Lung microvascular endothelial cell (primary cell): ENCODE results near the gene GRID1. TPM values are rescaled to one million over a fixed set of nuclear protein-coding genes. Genes with fewer than 3 reads are reported as not detected.

Experiments used
- DNase-seq, 2 donors: peaks; one replicate each; pipeline versions ENCODE4 v3.0.0 to v3.0.0-alpha.2; 2010; ENCODE audit warnings: low read depth in 2 of 2
- total RNA-seq: library from RNA; depleted of rRNA; stranded (reverse); fragments of >200 nt; gene quantifications from 2 replicates; pipeline ENCODE4 v1.2.1, GENCODE V29; 2014

Gene GRID1
- total RNA-seq, 1 donor from 2014 or later, result not detected

- DNase-seq, result no peak
Observed at GRCh38 chr10:86339226-86339865, 27.2 kb downstream of the GRID1 start.

- no peak for DNase-seq
Observed at GRCh38 chr10:86337121-86337601, 29.4 kb downstream of the GRID1 start.

- DNase-seq, result no peak
Observed at GRCh38 chr10:86336341-86336740, 30.3 kb downstream of the GRID1 start.

GRCh38 chr10:86335831-86336230 is 30.8 kb downstream of the GRID1 start:
- no peak for DNase-seq

GRCh38 chr10:86335257-86335656 is 31.3 kb downstream of the GRID1 start:
- DNase-seq, result no peak

GRCh38 chr10:86334488-86335085 is 32.0 kb downstream of the GRID1 start:
- DNase-seq, result no peak

GRCh38 chr10:86333826-86334487 is 32.6 kb downstream of the GRID1 start:
- DNase-seq, result no peak

- DNase-seq, result no peak
Observed at GRCh38 chr10:86331861-86332260, 34.7 kb downstream of the GRID1 start.

- DNase-seq, result no peak
Observed at GRCh38 chr10:86330778-86331763, 35.5 kb downstream of the GRID1 start.

GRCh38 chr10:86329896-86330680 is 36.5 kb downstream of the GRID1 start:
- DNase-seq, result no peak

GRCh38 chr10:86329093-86329710 is 37.4 kb downstream of the GRID1 start:
- no peak for DNase-seq

GRCh38 chr10:86327954-86328725 is 38.5 kb downstream of the GRID1 start:
- no peak for DNase-seq

- no peak for DNase-seq
Observed at GRCh38 chr10:86325158-86325557, 41.4 kb downstream of the GRID1 start.

GRCh38 chr10:86321568-86321967 is 45.0 kb downstream of the GRID1 start:
- DNase-seq, result no peak

- no peak for DNase-seq
Observed at GRCh38 chr10:86319676-86320075, 46.9 kb downstream of the GRID1 start.

GRCh38 chr10:86317949-86318725 is 48.5 kb downstream of the GRID1 start:
- no peak for DNase-seq

- DNase-seq, result no peak
Observed at GRCh38 chr10:86316990-86317389, 49.6 kb downstream of the GRID1 start.

- DNase-seq, result no peak
Observed at GRCh38 chr10:86316274-86316835, 50.2 kb downstream of the GRID1 start.
